K562 (cell line): ENCODE measurements around the gene KPNB1. TPM values are rescaled to one million over a fixed set of nuclear protein-coding genes. Genes with fewer than 3 reads are reported as not detected.

Source experiments
- CC2D1A ChIP-seq: fragments of 450-650 bp; IDR thresholded peaks from 2 replicates; pipeline ENCODE4 v1.6.1; 2017; ENCODE audit warnings: mild to moderate bottlenecking
- HDGF ChIP-seq: fragments of 450-650 bp; IDR thresholded peaks from 2 replicates; pipeline ENCODE4 v1.6.1; 2016
- MAZ ChIP-seq, 2 experiments: fragments of 450-650 bp in 1 of 2; sonication (generic) in 1 of 2; formaldehyde crosslinking; IDR thresholded peaks in 1 of 2; conservative IDR thresholded peaks in 1 of 2; 2 replicates each; pipeline versions ENCODE4 v1.4.0 to v1.5.0; 2020; ENCODE audit warnings: mild to moderate bottlenecking in 1 of 2, missing genetic modification reagents in 1 of 2
- NEUROD1 ChIP-seq: fragments of 150-350 bp; IDR thresholded peaks from 2 replicates; pipeline ENCODE4 v1.6.1; 2014; ENCODE audit warnings: borderline replicate concordance, low read length, low read depth; ENCODE audit not compliant: partially characterized antibody
- OTX1 ChIP-seq: fragments of 450-650 bp; formaldehyde crosslinking; IDR thresholded peaks from 2 replicates; pipeline ENCODE4 v1.4.0; 2022; ENCODE audit warnings: mild to moderate bottlenecking
- SMC3 ChIP-seq: conservative IDR thresholded peaks from 2 replicates; pipeline ENCODE4 v1.6.1; 2011; ENCODE audit warnings: low read depth, low read length, improper control_type of control experiment; ENCODE audit not compliant: insufficient read depth
- XRCC5 ChIP-seq: fragments of 200-400 bp; formaldehyde crosslinking; IDR thresholded peaks from 2 replicates; pipeline ENCODE4 v1.6.1; 2017; ENCODE audit warnings: low read depth, mild to moderate bottlenecking, low read length
- ZNF561 ChIP-seq: fragments of 450-650 bp; formaldehyde crosslinking; conservative IDR thresholded peaks from 2 replicates; pipeline ENCODE4 v1.4.0; 2020; ENCODE audit warnings: mild to moderate bottlenecking, moderate library complexity
- polyA plus RNA-seq, 8 experiments: library from polyadenylated mRNA; depleted of rRNA in 4 of 8; stranded (reverse) in 5 of 8; unstranded in 3 of 8; fragments of >200 nt; fragmentation: Nextera tagmentation in 2 of 8; fragmentation: Illumina TruSeq in 1 of 8; extraction: Ambion mirVana in 2 of 8; extraction: Trizol in 1 of 8; gene quantifications; 2 replicates each; pipeline versions ENCODE4 v1.2.1 to v1.2.3, GENCODE V29; 2011 to 2014; ENCODE audit warnings: inconsistent platforms in 1 of 8, missing spikeins in 1 of 8
- total RNA-seq, 7 experiments: library from RNA; depleted of rRNA in 6 of 7; stranded (reverse); fragments of >200 nt in 6 of 7; fragmentation: Illumina TruSeq in 2 of 7; extraction: Trizol in 2 of 7; gene quantifications; 2 replicates each; pipeline versions ENCODE4 v1.2.1 to v1.2.3, GENCODE V29; 2011 to 2021; ENCODE audit warnings: low replicate concordance in 1 of 7
- TF ChIP-seq, protein P1 (sequence below): fragments of 450-650 bp; formaldehyde crosslinking; conservative IDR thresholded peaks from 2 replicates; pipeline ENCODE4 v1.4.0; 2022; ENCODE audit warnings: mild to moderate bottlenecking, missing genetic modification characterization
- TF ChIP-seq, protein P2 (sequence below), 2 experiments: fragments of 450-650 bp; formaldehyde crosslinking in 1 of 2; IDR thresholded peaks; 2 replicates each; pipeline versions ENCODE4 v1.4.0 to v1.6.1; 2014 to 2020; ENCODE audit warnings: mild to moderate bottlenecking in 2 of 2, borderline replicate concordance in 1 of 2, low read depth in 1 of 2
- TF ChIP-seq, protein P3 (sequence below), 3 experiments: IDR thresholded peaks in 2 of 3; conservative IDR thresholded peaks in 1 of 3; 2 replicates each; pipeline ENCODE4 v1.5.1; 2011 to 2012; ENCODE audit warnings: low read length in 3 of 3, mild to moderate bottlenecking in 3 of 3, control low read depth in 2 of 3, improper control_type of control experiment in 1 of 3, inconsistent platforms in 1 of 3, low read depth in 1 of 3, mixed read lengths in 1 of 3, moderate library complexity in 1 of 3; ENCODE audit not compliant: insufficient read depth in 2 of 3
- TF ChIP-seq, protein P4 (sequence below): fragments of 450-650 bp; formaldehyde crosslinking; IDR thresholded peaks from 2 replicates; pipeline ENCODE4 v1.4.0; 2022; ENCODE audit warnings: missing genetic modification characterization

KPNB1 gene
- total and polyA plus RNA-seq, 9 of the 15 experiments (the other 6 are each of a cell fraction or from before 2014, with no cell fraction given) = 154 to 622 (median 354) TPM

DNA sequence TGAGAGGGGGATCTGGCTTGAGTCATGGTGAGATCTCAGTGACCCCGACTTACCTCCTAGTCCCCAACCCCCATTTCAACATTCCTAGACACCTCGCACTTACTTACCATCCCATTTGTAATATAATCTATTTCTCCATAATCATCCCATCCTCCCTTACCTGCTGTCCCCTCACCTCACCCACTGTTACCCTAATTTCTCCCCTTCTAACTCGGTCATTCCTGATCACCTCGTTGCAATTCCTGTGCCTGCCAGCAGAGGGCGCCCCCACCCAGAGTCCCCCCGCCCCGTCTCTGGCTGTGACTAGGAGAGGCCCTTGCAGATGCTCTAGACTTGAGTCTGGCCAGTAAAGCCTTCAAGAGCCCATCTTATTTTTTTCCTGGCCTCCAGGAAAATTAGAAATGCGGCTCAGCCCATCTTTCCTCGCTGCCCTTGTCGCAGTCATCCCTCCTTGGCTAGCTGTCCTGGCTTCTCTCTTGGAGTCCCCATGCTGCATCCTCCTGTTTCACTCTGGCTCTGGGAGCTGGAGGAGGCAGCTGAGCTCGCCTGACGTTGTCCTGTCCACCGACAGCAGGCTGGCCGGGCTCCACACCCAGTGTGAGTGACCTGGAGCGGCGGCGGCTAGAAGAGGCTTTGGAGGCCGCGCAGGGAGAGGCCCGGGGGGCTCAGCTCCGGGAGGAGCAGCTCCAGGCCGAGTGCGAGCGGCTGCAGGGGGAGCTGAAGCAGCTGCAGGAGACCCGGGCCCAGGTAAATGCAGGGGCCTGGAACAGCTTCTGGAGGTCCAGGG lies 49.2 kb downstream of the KPNB1 start (continued):
- TF ChIP-seq XRCC5 = 0 out of 2 replicates have a peak, but pooled peaks have one; percentile 59
- TF ChIP-seq, protein P1, sequence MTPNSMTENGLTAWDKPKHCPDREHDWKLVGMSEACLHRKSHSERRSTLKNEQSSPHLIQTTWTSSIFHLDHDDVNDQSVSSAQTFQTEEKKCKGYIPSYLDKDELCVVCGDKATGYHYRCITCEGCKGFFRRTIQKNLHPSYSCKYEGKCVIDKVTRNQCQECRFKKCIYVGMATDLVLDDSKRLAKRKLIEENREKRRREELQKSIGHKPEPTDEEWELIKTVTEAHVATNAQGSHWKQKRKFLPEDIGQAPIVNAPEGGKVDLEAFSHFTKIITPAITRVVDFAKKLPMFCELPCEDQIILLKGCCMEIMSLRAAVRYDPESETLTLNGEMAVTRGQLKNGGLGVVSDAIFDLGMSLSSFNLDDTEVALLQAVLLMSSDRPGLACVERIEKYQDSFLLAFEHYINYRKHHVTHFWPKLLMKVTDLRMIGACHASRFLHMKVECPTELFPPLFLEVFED (CRISPR knock-in tag) = 0 out of 2 replicates have a peak, but pooled peaks have one; percentile 20
- TF ChIP-seq ZNF561 = no peak
- TF ChIP-seq OTX1 (CRISPR knock-in tag) = 0 out of 2 replicates have a peak, but pooled peaks have one; percentile 68
- TF ChIP-seq NEUROD1 = no peak
- TF ChIP-seq, protein P2, sequence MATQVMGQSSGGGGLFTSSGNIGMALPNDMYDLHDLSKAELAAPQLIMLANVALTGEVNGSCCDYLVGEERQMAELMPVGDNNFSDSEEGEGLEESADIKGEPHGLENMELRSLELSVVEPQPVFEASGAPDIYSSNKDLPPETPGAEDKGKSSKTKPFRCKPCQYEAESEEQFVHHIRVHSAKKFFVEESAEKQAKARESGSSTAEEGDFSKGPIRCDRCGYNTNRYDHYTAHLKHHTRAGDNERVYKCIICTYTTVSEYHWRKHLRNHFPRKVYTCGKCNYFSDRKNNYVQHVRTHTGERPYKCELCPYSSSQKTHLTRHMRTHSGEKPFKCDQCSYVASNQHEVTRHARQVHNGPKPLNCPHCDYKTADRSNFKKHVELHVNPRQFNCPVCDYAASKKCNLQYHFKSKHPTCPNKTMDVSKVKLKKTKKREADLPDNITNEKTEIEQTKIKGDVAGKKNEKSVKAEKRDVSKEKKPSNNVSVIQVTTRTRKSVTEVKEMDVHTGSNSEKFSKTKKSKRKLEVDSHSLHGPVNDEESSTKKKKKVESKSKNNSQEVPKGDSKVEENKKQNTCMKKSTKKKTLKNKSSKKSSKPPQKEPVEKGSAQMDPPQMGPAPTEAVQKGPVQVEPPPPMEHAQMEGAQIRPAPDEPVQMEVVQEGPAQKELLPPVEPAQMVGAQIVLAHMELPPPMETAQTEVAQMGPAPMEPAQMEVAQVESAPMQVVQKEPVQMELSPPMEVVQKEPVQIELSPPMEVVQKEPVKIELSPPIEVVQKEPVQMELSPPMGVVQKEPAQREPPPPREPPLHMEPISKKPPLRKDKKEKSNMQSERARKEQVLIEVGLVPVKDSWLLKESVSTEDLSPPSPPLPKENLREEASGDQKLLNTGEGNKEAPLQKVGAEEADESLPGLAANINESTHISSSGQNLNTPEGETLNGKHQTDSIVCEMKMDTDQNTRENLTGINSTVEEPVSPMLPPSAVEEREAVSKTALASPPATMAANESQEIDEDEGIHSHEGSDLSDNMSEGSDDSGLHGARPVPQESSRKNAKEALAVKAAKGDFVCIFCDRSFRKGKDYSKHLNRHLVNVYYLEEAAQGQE (IDR thresholded peaks at IDR 0.05; ENCODE audit: borderline replicate concordance) = peak; percentile 62; the same call in 1 of the 2 replicates
- TF ChIP-seq, protein P2 (CRISPR knock-in tag; IDR thresholded peaks at IDR 0.05; ENCODE audit: low read depth) = no peak
- TF ChIP-seq SMC3 = peak; percentile 71
- TF ChIP-seq MAZ (CRISPR knock-in tag; conservative IDR thresholded peaks at IDR 0.05 in 1 of 2, IDR thresholded peaks at IDR 0.05 in 1 of 2) = peak in 1 of 2 experiments; percentile 52; a peak in 2 of 4 replicates
- TF ChIP-seq, protein P3, sequence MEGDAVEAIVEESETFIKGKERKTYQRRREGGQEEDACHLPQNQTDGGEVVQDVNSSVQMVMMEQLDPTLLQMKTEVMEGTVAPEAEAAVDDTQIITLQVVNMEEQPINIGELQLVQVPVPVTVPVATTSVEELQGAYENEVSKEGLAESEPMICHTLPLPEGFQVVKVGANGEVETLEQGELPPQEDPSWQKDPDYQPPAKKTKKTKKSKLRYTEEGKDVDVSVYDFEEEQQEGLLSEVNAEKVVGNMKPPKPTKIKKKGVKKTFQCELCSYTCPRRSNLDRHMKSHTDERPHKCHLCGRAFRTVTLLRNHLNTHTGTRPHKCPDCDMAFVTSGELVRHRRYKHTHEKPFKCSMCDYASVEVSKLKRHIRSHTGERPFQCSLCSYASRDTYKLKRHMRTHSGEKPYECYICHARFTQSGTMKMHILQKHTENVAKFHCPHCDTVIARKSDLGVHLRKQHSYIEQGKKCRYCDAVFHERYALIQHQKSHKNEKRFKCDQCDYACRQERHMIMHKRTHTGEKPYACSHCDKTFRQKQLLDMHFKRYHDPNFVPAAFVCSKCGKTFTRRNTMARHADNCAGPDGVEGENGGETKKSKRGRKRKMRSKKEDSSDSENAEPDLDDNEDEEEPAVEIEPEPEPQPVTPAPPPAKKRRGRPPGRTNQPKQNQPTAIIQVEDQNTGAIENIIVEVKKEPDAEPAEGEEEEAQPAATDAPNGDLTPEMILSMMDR (IDR thresholded peaks at IDR 0.05 in 2 of 3, conservative IDR thresholded peaks at IDR 0.05 in 1 of 3; ENCODE audit: insufficient read depth in 2 of 3, low read depth in 1 of 3, low read length in 3 of 3) = peak; percentile 83 to 88 (median 87)
- TF ChIP-seq CC2D1A = peak; percentile 71
- TF ChIP-seq, protein P4, sequence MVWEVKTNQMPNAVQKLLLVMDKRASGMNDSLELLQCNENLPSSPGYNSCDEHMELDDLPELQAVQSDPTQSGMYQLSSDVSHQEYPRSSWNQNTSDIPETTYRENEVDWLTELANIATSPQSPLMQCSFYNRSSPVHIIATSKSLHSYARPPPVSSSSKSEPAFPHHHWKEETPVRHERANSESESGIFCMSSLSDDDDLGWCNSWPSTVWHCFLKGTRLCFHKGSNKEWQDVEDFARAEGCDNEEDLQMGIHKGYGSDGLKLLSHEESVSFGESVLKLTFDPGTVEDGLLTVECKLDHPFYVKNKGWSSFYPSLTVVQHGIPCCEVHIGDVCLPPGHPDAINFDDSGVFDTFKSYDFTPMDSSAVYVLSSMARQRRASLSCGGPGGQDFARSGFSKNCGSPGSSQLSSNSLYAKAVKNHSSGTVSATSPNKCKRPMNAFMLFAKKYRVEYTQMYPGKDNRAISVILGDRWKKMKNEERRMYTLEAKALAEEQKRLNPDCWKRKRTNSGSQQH (CRISPR knock-in tag) = peak; percentile 63; the same call in 1 of the 2 replicates
- 0 out of 2 replicates have a peak, but pooled peaks have one; percentile 75 for TF ChIP-seq HDGF
